GM18505 (cell line): ENCODE results near the gene PHF24.

Experiments
- ATAC-seq: cut with Tn5 transposase; IDR thresholded peaks from one replicate; pipeline ENCODE4 v1.9.1; 2021; ENCODE audit not compliant: unreplicated experiment
- POLR2A ChIP-seq: IDR thresholded peaks from 4 replicates; pipeline ENCODE4 v1.6.1; 2011; ENCODE audit warnings: borderline replicate concordance; ENCODE audit not compliant: insufficient read depth, insufficient read length; ENCODE audit errors: extremely low read depth

Gene PHF24

GRCh38 chr9:34971146-34971811, 13.2 kb downstream of the PHF24 start:
- no peak for TF ChIP-seq POLR2A
- no peak for ATAC-seq

GRCh38 chr9:34974664-34975063, 16.6 kb downstream of the PHF24 start:
- TF ChIP-seq POLR2A = no peak
- no peak for ATAC-seq

GRCh38 chr9:34976441-34976840, 18.4 kb downstream of the PHF24 start:
- ATAC-seq = no peak

DNA sequence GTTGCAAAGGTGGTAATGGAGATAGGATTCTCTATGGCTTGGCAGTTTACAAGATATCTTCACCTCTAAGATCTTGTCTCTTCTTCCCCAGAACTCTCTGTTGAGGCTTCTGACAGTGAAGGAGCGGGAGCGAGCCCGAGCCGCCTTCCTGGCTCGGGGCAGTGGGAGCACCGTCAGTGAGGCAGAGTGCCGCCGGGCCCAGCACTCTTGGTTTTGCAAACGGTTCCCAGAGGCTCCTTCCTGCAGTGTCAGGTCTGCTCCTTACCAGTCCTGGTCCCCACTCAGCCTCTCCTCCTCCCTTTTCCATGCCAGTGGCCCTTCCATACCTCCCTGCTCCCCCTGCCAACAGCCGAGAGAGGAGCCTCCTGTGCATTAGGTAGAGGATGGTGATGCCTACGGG, 18.9 kb downstream of the PHF24 start:
- no peak for ATAC-seq
- no peak for TF ChIP-seq POLR2A

More at GRCh38 chr9:34976441-34976840, 18.4 kb downstream of the PHF24 start:
- no peak for TF ChIP-seq POLR2A

DNA sequence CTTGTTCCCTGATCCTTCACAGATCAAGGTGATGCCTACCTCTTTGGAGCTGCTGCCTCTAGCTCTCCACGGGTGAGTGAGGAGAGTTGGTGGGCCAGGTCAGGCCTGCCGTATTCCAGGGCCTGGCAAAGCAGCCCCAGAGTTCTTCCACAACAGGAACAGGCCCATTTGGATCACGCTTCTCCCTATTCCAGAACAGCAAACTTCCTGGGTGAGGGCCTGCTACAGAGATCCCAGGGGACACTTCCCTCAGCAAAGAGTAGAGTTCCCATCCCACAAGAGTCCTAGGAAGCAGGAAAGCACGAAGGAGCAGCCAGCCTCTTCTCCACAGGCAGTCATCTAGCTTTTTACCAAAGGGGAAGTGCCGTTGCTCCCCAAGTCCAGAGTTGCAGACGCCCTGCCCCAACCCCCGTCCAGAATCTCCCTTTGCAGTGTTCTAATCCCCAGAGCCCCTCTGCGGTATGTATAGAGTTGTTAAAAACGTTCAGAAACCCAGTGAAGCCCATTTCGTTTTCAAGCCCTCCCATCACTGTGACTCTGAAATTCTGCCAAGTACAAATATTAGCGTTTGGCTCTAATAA, 22.2 kb downstream of the PHF24 start:
- TF ChIP-seq POLR2A = no peak
- ATAC-seq = no peak

DNA sequence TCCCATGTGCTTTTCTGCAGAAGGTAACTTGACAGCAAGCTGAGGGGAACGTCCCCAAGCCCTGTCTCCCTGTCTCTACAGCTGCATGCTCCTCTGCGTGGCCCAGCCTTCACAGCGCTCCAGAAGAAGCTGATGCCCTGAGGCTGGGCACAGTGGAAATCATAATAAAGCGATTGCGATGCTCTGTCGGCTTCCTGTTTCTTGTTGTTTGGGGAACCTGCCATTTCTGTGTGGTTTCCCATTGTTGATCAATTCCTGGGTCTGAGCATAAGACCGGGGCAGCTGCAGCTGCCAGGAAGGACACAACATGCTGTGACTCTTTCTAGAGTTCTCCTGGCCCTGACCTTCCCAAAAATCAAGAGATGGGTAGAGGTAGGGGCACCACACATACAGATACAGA, 24.3 kb downstream of the PHF24 start:
- TF ChIP-seq POLR2A = no peak
- no peak for ATAC-seq

- peak; percentile 58 for ATAC-seq
Measured at GRCh38 chr9:34983209-34983608, 25.1 kb downstream of the PHF24 start.

GRCh38 chr9:34984049-34984448, 26.0 kb downstream of the PHF24 start:
- no peak for TF ChIP-seq POLR2A
- ATAC-seq = no peak

More at GRCh38 chr9:34983209-34983608, 25.1 kb downstream of the PHF24 start:
- no peak for TF ChIP-seq POLR2A

DNA sequence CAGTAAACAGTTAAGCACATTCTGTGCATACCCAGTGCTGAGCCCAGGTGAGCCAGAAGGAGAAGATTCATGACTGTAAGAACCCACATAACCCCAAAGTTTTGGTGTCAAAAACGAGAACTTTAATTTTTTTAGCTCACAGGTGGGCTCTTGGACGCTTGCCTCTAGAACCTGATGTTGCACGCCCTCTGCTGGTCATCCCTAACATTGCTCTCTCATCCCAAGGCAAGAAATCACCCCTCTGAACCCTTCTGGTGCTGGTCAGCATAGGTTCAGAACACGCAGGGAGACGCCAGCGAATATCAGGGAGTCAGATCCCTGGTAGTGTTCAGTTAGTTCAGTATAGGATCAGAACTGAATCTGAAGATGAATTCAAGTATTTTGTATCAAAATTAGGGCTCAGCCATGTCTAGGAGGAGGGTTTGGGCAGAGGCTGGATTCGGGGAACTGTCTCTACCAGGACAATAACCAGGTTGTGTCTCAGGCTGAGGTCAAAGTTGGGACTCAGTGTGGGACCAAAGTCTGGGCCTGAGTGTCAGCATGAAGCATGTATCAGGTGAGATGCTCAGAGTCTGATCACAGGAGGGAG, 27.3 kb downstream of the PHF24 start:
- TF ChIP-seq POLR2A = no peak
- ATAC-seq = no peak

- ATAC-seq = no peak
Measured at GRCh38 chr9:34986540-34987047, 28.5 kb downstream of the PHF24 start.

DNA sequence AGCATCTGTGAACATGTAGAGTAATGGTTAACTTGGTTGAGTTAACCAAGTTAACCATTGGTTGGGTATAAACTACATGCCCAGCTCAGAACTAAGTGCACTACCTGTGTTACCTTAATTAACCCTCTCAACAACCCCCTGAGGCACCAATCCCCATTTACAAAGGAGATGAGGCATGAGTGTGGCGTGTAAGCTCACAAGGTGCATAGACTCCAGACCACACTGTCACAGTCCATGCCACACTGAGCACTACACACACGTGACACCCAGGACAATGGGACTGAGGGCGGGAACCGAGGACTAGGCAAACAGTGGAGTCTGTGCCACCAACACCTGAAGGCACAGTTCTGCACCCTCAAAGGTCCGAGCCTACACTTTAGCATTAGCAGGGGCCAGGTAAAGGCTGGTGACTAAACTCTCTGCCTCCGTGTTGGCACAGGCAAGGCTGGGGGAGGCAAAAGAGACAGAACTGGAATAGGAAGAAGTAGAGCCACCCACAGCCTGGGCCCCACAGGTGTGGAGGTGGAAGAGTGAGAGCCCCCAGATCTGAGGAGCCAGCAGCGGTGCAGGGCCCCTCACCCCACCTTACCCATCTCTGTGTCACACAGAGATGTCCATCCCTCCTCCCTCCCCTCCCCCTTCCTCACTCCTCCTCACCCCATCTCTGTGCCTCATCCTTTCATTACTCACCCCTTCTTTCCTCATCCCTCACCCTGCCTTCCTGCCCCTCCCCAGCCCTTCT, 29.2 kb downstream of the PHF24 start:
- no peak for ATAC-seq
- no peak for TF ChIP-seq POLR2A

More at GRCh38 chr9:34986540-34987047, 28.5 kb downstream of the PHF24 start:
- TF ChIP-seq POLR2A = no peak

GRCh38 chr9:34988218-34989002, 30.3 kb downstream of the PHF24 start:
- no peak for ATAC-seq
- TF ChIP-seq POLR2A = no peak
